Muscle layer of colon (tissue), 2 donors: ENCODE data around the gene KDM2B.

Source experiments
- H3K27ac ChIP-seq: one replicate; pipeline ENCODE4 v1.7.0; 2013; ENCODE audit warnings: low read depth, mild to moderate bottlenecking, low read length, moderate library complexity
- H3K27me3 ChIP-seq, 2 donors: one replicate each; pipeline ENCODE4 v1.7.0; 2013; ENCODE audit warnings: low read length in 2 of 2, mild to moderate bottlenecking in 2 of 2; ENCODE audit not compliant: insufficient read depth in 2 of 2, control insufficient read depth in 1 of 2
- H3K36me3 ChIP-seq: one replicate; pipeline ENCODE4 v1.7.0; 2013; ENCODE audit warnings: mild to moderate bottlenecking, low read length; ENCODE audit not compliant: insufficient read depth
- H3K4me1 ChIP-seq: one replicate; pipeline ENCODE4 v1.7.0; 2013; ENCODE audit warnings: mild to moderate bottlenecking, low read length; ENCODE audit not compliant: insufficient read depth
- H3K4me3 ChIP-seq, 2 donors: one replicate each; pipeline ENCODE4 v1.7.0; 2013; ENCODE audit warnings: low read length in 2 of 2, low read depth in 1 of 2, mild to moderate bottlenecking in 1 of 2, moderate library complexity in 1 of 2
- H3K9ac ChIP-seq: one replicate; pipeline ENCODE4 v1.7.0; 2013; ENCODE audit warnings: low read length
- H3K9me3 ChIP-seq: one replicate; pipeline ENCODE4 v1.7.0; 2013; ENCODE audit warnings: mild to moderate bottlenecking, low read length
- donor health status: abdominal sarcoma.
- donor health status: Adenocarcinoma of cecum.

Gene KDM2B

DNA sequence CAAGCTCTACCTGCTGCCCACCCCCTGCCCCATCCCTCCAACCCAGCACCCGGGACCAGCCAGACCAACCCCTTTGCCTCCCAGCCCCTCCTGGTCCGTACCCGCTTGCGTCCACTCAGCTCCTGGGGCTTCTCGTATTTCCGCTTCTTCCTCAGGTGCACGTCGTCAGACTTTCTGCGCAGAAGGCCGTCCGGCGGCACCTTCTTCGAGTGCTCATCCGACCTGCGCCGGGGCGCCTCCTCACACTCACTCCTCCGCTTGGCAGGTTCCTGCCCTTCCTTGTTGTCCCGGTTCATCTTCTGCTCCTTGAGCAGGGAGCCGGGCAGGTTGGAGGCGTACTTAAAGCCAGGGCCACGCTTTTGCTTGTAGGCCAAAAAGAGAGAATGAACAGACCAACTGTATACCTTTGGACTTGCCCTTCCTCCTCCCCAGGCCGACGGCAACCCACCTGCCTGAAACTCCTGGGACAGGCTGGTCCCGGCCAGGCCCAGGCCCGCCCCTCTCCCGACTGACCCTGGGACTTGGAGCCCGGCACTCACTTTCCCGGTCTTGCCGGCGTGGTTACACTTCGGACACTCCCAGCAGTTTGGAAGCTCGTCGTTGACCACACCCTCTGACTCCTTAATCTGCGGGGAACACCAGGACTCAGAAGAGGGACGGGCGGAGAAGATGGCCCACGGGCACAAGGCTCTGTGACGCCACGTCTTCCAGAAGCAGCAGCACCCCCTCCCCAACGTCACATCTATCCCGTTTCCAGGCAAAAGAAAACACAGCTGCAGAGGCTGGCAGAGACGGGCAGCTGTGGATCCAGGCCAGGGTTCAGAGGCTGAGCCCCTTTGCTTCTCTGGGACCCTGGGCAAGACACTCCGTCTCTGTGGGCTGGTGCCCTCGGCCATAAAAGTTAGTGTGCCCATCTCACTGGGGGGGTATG, 136.6 kb downstream of the KDM2B start:
- H3K9me3 ChIP-seq: no peaks in the 10 kb centered on the region
- H3K36me3 ChIP-seq: peaks cover 19% of the 10 kb centered on the region
- H3K4me3 ChIP-seq: no peak overlapping the region
- H3K9ac ChIP-seq: no peak overlapping the region
- H3K27me3 ChIP-seq: no peaks in the 10 kb centered on the region
- H3K27ac ChIP-seq: peak overlapping the region; percentile 49
- peaks cover 23% of the 10 kb centered on the region for H3K4me1 ChIP-seq

DNA sequence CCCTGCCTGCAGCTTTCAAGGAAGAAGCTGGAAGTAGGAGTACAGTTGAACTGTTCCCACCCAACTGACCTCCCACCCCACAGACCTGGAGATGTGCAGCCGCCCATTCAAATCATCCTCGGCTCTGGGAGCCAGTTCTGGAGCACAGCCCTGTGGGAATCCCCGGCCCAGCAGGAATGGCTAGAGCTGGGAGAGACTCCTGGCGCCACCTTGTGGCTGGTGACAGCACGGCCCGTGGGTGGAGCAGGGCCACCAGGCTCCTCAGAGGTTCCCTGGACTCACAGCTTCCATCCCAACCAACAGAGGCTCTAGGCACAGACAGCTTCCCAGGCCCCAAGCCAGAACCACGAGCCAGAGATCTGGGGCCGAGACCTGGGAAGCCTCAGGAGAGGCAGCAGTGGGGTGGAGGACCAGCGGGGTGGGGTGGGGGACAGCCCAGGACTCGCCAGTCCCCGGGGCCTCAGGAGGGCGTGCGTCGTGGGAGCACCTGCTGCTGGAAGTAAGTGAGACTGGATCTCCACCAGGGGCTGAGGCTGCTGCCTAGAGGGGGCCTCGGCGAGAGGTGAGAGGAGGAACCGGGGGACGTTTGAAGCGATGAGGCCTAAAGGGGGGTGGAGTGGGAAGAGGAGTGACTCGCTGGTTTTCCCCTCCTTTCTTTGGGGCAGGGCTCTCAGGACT, 137.5 kb downstream of the KDM2B start:
- no peaks in the 10 kb centered on the region for H3K27me3 ChIP-seq

DNA sequence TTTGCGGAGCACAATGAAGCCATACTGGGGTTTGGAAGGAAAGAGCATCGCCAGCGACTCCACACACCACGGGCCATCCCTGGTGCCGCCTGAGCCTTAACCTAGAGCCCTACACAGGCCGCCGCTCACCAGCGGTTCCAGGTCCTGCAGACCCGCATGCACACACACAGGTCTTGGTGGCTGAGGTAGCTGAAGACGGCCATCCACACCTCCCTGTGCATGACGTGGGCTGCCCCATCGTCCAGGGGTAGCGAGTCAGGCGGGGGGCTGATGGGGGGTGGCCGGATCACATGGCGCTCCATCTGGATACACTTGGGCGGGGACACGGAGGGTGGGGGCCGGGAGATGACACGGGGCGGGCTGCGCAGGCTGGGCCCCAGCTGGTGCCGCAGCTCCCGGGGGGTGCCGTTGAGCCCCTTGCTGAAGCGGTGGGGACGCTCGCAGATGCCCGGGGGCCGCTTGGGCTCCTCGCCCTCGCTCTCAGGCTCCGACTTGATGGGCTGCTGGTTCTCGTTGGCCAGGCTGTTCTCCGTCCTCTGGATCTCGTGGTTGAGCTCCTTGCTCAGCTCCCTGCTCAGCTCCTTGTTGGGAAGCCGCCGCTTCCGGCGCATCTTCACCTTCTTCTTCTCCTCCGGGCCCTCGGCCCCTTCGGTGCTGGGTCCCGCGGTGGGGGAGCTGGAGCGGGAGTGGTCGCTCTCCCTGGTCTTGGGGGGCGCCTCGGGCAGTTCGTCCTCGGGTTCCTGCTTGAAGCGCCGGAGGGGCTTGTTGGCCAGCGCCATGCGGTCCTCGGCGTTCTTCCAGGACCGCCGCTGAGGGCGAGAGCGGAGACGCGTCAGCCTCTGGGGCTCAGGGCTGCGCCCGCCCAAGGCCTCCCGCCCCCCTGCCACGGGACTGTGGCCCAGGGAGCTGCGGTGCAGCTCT, 138.5 kb downstream of the KDM2B start:
- peaks cover 23% of the 10 kb centered on the region for H3K4me1 ChIP-seq
- no peaks in the 10 kb centered on the region for H3K27me3 ChIP-seq
- H3K36me3 ChIP-seq: peaks cover 25% of the 10 kb centered on the region
- no peak overlapping the region for H3K9ac ChIP-seq
- H3K4me3 ChIP-seq: no peak overlapping the region
- H3K9me3 ChIP-seq: no peaks in the 10 kb centered on the region
- H3K27ac ChIP-seq: no peak overlapping the region

More for the DNA sequence above, 137.5 kb downstream of the KDM2B start:
- peaks cover 25% of the 10 kb centered on the region for H3K36me3 ChIP-seq
- H3K27ac ChIP-seq: no peak overlapping the region
- H3K4me3 ChIP-seq: no peak overlapping the region
- no peak overlapping the region for H3K9ac ChIP-seq
- no peaks in the 10 kb centered on the region for H3K9me3 ChIP-seq
- peaks cover 23% of the 10 kb centered on the region for H3K4me1 ChIP-seq

DNA sequence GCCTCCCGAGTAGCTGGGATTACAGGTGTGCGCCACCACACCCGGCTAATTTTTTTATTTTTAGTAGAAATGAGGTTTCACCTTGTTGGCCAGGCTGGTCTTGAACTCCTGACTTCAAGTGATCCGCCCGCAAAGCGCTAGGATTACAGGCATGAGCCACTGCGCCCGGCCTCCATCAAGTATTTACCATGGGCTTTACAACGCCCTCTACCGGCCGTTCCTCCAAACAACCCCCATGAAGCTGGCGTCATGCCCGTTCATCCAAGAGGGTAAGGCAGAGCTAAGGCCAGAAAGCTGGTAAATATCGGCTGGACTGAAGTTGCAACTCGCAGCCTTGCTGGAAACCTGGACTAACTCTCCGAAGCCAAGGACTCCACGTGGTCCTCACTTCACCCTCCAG, 139.3 kb downstream of the KDM2B start:
- H3K36me3 ChIP-seq: peaks cover 30% of the 10 kb centered on the region
- no peak overlapping the region for H3K27ac ChIP-seq
- H3K9ac ChIP-seq: no peak overlapping the region

GRCh38 chr12:121440768-121441167, 140.1 kb downstream of the KDM2B start:
- Histone ChIP-seq H3K27me3 (no peaks in the 10 kb centered on the region), H3K4me1 (peaks cover 23% of the 10 kb centered on the region), H3K4me3 (no peak overlapping the region), H3K9ac (no peak overlapping the region), H3K36me3 (peaks cover 32% of the 10 kb centered on the region), H3K27ac (no peak overlapping the region), H3K9me3 (no peaks in the 10 kb centered on the region)

More for the DNA sequence above, 139.3 kb downstream of the KDM2B start:
- no peak overlapping the region for H3K4me3 ChIP-seq
- H3K27me3 ChIP-seq: no peaks in the 10 kb centered on the region
- peaks cover 23% of the 10 kb centered on the region for H3K4me1 ChIP-seq
- no peaks in the 10 kb centered on the region for H3K9me3 ChIP-seq

DNA sequence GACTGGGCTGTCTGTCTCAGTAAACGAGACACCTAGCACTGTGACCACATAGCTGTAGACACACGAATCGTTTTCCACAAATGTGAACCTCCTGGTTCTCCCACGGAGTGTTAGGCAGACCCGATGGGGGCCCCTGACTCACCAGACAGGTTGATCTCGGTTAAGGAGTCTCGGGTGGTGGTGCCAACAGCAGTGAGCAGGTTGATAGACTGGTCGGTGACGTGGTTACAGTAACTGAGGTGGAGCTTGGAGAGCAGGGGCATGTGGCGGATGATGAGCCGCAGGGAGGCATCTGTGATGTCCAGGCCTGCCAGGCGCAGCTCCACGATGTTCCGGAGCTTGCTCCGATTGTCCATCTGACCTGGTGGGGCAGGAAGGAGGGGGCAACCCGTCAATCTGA, 141.1 kb downstream of the KDM2B start:
- peaks cover 19% of the 10 kb centered on the region for H3K4me1 ChIP-seq
- H3K27me3 ChIP-seq: no peaks in the 10 kb centered on the region
- no peak overlapping the region for H3K4me3 ChIP-seq
- no peak overlapping the region for H3K27ac ChIP-seq
- peaks cover 32% of the 10 kb centered on the region for H3K36me3 ChIP-seq
- no peak overlapping the region for H3K9ac ChIP-seq
- no peaks in the 10 kb centered on the region for H3K9me3 ChIP-seq

DNA sequence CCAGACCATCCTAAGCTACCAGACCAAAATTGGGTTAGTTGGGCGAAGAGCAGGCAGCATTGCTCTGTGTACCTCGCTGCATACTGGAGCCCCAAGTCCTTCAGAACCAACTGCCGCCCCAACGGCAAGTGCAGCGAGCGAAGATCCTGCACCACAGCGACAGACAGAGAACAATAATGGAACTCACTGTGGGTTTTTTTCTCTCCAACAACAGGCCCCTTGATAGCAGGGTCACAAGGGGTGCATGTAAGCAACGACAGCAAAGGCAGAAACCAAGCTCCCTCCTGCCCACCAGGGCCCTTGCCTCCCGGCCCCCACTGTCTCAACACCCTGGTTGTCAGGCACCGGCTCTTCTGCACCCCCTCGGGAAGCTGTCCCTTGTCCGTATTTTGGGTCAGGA, 141.9 kb downstream of the KDM2B start:
- H3K27ac ChIP-seq: no peak overlapping the region
- no peak overlapping the region for H3K9ac ChIP-seq
- peaks cover 33% of the 10 kb centered on the region for H3K36me3 ChIP-seq
- H3K4me3 ChIP-seq: no peak overlapping the region
- H3K4me1 ChIP-seq: peaks cover 13% of the 10 kb centered on the region
- H3K27me3 ChIP-seq: no peaks in the 10 kb centered on the region
- H3K9me3 ChIP-seq: no peaks in the 10 kb centered on the region

- no peaks in the 10 kb centered on the region for H3K4me1 ChIP-seq
- no peak overlapping the region for H3K4me3 ChIP-seq
- H3K27me3 ChIP-seq: no peaks in the 10 kb centered on the region
- H3K27ac ChIP-seq: no peak overlapping the region
- no peaks in the 10 kb centered on the region for H3K9me3 ChIP-seq
- H3K9ac ChIP-seq: no peak overlapping the region
- peaks cover 47% of the 10 kb centered on the region for H3K36me3 ChIP-seq
Measured at GRCh38 chr12:121436706-121437105, 144.1 kb downstream of the KDM2B start.

GRCh38 chr12:121432740-121433480, 147.9 kb downstream of the KDM2B start:
- H3K4me1 ChIP-seq: no peaks in the 10 kb centered on the region

GRCh38 chr12:121430833-121431415, 149.9 kb downstream of the KDM2B start:
- no peaks in the 10 kb centered on the region for H3K9me3 ChIP-seq
- no peaks in the 10 kb centered on the region for H3K4me1 ChIP-seq
- no peak overlapping the region for H3K9ac ChIP-seq
- H3K4me3 ChIP-seq: no peak overlapping the region
- peaks cover 61% of the 10 kb centered on the region for H3K36me3 ChIP-seq
- no peak overlapping the region for H3K27ac ChIP-seq
- H3K27me3 ChIP-seq: no peaks in the 10 kb centered on the region

More at GRCh38 chr12:121432740-121433480, 147.9 kb downstream of the KDM2B start:
- Histone ChIP-seq H3K4me3 (no peak overlapping the region), H3K9me3 (no peaks in the 10 kb centered on the region), H3K27ac (no peak overlapping the region), H3K9ac (no peak overlapping the region), H3K27me3 (no peaks in the 10 kb centered on the region), H3K36me3 (peaks cover 55% of the 10 kb centered on the region)
